DOHH2 (cell line): ENCODE results near the gene UBN1.

ENCODE experiments used
- H3F3A ChIP-seq: fragments of 200-600 bp; sonication (generic), shearing (Covaris generic); 2 replicates; pipeline ENCODE4 v1.6.0; 2016; ENCODE audit warnings: antibody characterized with exemption, mild to moderate bottlenecking; ENCODE audit not compliant: control insufficient read depth, insufficient read depth
- H3K27ac ChIP-seq: fragments of 200-600 bp; sonication (generic); 2 replicates; pipeline ENCODE4 v1.5.1; 2014; ENCODE audit warnings: low read depth, mild to moderate bottlenecking, low read length, moderate library complexity
- H3K27me3 ChIP-seq: fragments of 200-600 bp; sonication (generic); 2 replicates; pipeline ENCODE4 v1.6.1; 2014; ENCODE audit warnings: mild to moderate bottlenecking, low read length, mixed read lengths; ENCODE audit not compliant: control insufficient read depth
- H3K36me3 ChIP-seq: fragments of 200-600 bp; sonication (generic); 2 replicates; pipeline ENCODE4 v1.6.1; 2014; ENCODE audit warnings: mild to moderate bottlenecking, low read length, moderate library complexity, mixed read lengths; ENCODE audit not compliant: control insufficient read depth
- H3K4me1 ChIP-seq: fragments of 200-600 bp; sonication (generic); 2 replicates; pipeline ENCODE4 v1.6.1; 2014; ENCODE audit warnings: mild to moderate bottlenecking, low read length, mixed read lengths; ENCODE audit not compliant: control insufficient read depth
- H3K4me2 ChIP-seq: fragments of 200-600 bp; sonication (generic); 2 replicates; pipeline ENCODE4 v1.6.0; 2014; ENCODE audit warnings: mild to moderate bottlenecking, low read length, moderate library complexity
- H3K4me3 ChIP-seq: fragments of 200-600 bp; sonication (generic); 2 replicates; pipeline ENCODE4 v1.5.1; 2014; ENCODE audit warnings: mild to moderate bottlenecking, low read length, mixed read lengths
- H3K79me2 ChIP-seq: fragments of 200-600 bp; sonication (generic); 2 replicates; pipeline ENCODE4 v1.6.1; 2014; ENCODE audit warnings: mild to moderate bottlenecking, low read length, mixed read lengths; ENCODE audit not compliant: control insufficient read depth
- H3K9me2 ChIP-seq: fragments of 200-600 bp; sonication (generic); replicated peaks from 2 replicates; pipeline ENCODE4 v1.6.1; 2014; ENCODE audit warnings: mild to moderate bottlenecking, low read length, mixed read lengths; ENCODE audit not compliant: control insufficient read depth
- H3K9me3 ChIP-seq: fragments of 200-600 bp; sonication (generic); 2 replicates; pipeline ENCODE4 v1.6.1; 2014; ENCODE audit warnings: antibody characterized with exemption, low read length, mixed read lengths; ENCODE audit not compliant: control insufficient read depth, insufficient read depth
- H4K20me1 ChIP-seq: fragments of 200-600 bp; sonication (generic); 2 replicates; pipeline ENCODE4 v1.6.0; 2014; ENCODE audit warnings: low read depth, mild to moderate bottlenecking, antibody characterized with exemption, low read length, moderate library complexity; ENCODE audit not compliant: control insufficient read depth, insufficient read depth
- CTCF ChIP-seq: fragments of 200-600 bp; sonication (generic); IDR thresholded peaks from one replicate; pipeline ENCODE4 v1.5.1; 2014; ENCODE audit warnings: antibody characterized with exemption, mild to moderate bottlenecking, low read depth, low read length; ENCODE audit not compliant: poor library complexity, severe bottlenecking
- EZH2phosphoT487 ChIP-seq: fragments of 200-600 bp; sonication (generic); IDR thresholded peaks from 2 replicates; pipeline ENCODE4 v1.6.1; 2017; ENCODE audit warnings: borderline replicate concordance, mild to moderate bottlenecking, antibody characterized with exemption, low read length, moderate library complexity, mixed read lengths

UBN1 gene

GRCh38 chr16:4855371-4855770, 8.1 kb downstream of the UBN1 start:
- 0 out of 2 replicates have a peak, but pooled peaks cover 2% of the 10 kb centered on the region for H3F3A ChIP-seq
- no peak overlapping the region for H3K4me2 ChIP-seq
- H3K9me3 ChIP-seq, result no peaks in the 10 kb centered on the region
- no peak for TF ChIP-seq CTCF
- no peak for TF ChIP-seq EZH2phosphoT487
- H3K79me2 ChIP-seq, result peaks cover 53% of the 10 kb centered on the region
- H3K4me1 ChIP-seq, result peaks cover 9% of the 10 kb centered on the region
- no peaks in the 10 kb centered on the region for H3K9me2 ChIP-seq
- H4K20me1 ChIP-seq, result peaks cover 6% of the 10 kb centered on the region; the same call in 1 of the 2 replicates
- H3K36me3 ChIP-seq, result peaks cover 73% of the 10 kb centered on the region
- H3K27me3 ChIP-seq, result no peaks in the 10 kb centered on the region
- H3K4me3 ChIP-seq, result no peak overlapping the region
- H3K27ac ChIP-seq, result no peak overlapping the region

GRCh38 chr16:4855804-4856203, 8.5 kb downstream of the UBN1 start:
- peaks cover 4% of the 10 kb centered on the region; the same call in 1 of the 2 replicates for H4K20me1 ChIP-seq
- H3K36me3 ChIP-seq, result peaks cover 75% of the 10 kb centered on the region
- H3K4me1 ChIP-seq, result peaks cover 4% of the 10 kb centered on the region
- TF ChIP-seq CTCF, result no peak
- TF ChIP-seq EZH2phosphoT487, result no peak
- H3K9me2 ChIP-seq, result no peaks in the 10 kb centered on the region
- peaks cover 53% of the 10 kb centered on the region for H3K79me2 ChIP-seq
- no peaks in the 10 kb centered on the region for H3K9me3 ChIP-seq
- no peak overlapping the region for H3K4me3 ChIP-seq
- no peaks in the 10 kb centered on the region for H3K27me3 ChIP-seq
- H3K4me2 ChIP-seq, result no peak overlapping the region
- 0 out of 2 replicates have a peak, but pooled peaks cover 2% of the 10 kb centered on the region for H3F3A ChIP-seq
- H3K27ac ChIP-seq, result no peak overlapping the region

GRCh38 chr16:4859190-4859899, 12.1 kb downstream of the UBN1 start:
- no peak overlapping the region for H3K27ac ChIP-seq
- H3F3A ChIP-seq, result no peaks in the 10 kb centered on the region
- peaks cover 90% of the 10 kb centered on the region for H3K36me3 ChIP-seq
- H3K4me3 ChIP-seq, result no peak overlapping the region
- no peaks in the 10 kb centered on the region for H3K9me2 ChIP-seq
- no peaks in the 10 kb centered on the region for H3K27me3 ChIP-seq
- peaks cover 57% of the 10 kb centered on the region for H3K79me2 ChIP-seq
- H4K20me1 ChIP-seq, result peaks cover under 1% of the 10 kb centered on the region; the same call in 1 of the 2 replicates
- TF ChIP-seq CTCF, result no peak
- TF ChIP-seq EZH2phosphoT487, result no peak
- H3K9me3 ChIP-seq, result no peaks in the 10 kb centered on the region
- no peak overlapping the region for H3K4me2 ChIP-seq
- no peaks in the 10 kb centered on the region for H3K4me1 ChIP-seq
